Measurements from ENCODE around the gene COL6A1. TPM values are rescaled to one million over a fixed set of nuclear protein-coding genes. Genes with fewer than 3 reads are reported as not detected.

The COL6A1 gene
- total and polyA plus RNA-seq, 4 experiments from 2014 or later, result 0.87 to 6.0 (median 5.2) TPM; not detected in 1

DNA sequence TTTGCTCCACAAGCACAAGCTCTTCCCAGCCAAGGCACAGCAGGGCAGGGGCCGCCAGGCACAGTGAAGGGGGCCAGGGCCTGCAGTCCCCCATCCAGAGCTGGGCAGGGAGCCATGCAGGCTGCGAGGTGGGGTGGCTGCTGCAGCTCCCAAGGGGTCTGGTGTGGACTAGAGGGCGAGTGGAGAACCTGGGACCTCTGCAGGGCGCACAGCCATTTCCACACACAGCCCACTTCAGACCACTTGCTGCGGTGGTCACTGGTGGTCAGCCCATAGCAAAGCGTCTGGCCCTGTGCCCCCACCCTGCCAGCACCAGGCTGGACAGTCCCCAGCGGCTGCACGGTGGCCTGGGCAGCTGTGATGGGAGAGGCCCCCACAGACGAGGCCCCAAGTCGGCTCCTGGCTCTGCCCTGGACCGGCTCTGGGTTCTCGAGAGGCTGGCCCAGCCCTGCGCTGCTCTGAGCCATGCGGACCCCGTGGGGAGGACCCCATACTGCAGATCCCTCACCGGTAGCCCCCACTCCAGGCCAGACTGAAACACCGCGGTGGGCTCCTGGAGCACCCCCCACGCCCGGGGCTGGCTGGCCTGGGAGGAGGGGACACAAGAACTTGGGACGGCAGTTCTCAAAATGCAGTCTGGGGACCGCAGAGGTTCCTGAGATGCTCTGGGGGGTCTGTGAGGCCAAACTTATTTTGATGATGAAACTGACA lies 69.3 kb downstream of the COL6A1 start:
- no peak for DNase-seq
- H3K4me1 Mint-ChIP-seq, result no peaks in the 10 kb centered on the region
- no peak overlapping the region for H3K27ac Mint-ChIP-seq

DNA sequence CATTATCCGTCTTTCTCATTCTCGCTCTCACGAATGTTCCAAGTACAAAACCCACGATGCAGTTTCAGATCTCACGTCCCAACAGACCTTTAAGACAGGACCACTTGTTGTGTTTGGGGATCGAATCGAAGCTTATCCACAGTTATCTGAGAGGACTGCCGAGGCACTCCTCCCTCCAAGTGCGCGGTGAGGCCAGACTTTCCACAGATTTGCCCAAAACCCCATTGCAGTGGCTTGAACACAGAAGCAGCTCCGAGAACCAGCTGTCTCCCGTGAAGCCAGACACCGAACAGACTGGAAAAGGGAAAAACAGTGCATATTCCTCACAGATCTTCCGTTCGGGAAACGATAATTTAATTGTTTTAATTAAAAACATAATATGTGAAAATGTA lies 69.8 kb downstream of the COL6A1 start:
- Mint-ChIP-seq H3K4me1 (no peaks in the 10 kb centered on the region), H3K9me3 (peaks cover 0 to 4% (median 0%) of the 10 kb centered on the region in 8 donors), H3K27ac (no peak overlapping the region), H3K27me3 (peaks cover 6 to 8% of the 10 kb centered on the region in 2 donors), H3K4me3 (no peak overlapping the region), H3K36me3 (no peaks in the 10 kb centered on the region)
- ChIA-PET POLR2A (ENCODE audit: partially characterized antibody) (no interaction called here), CTCF (ENCODE audit: partially characterized antibody) (no interaction called here)
- DNase-seq, result no peak
- no peaks in the 10 kb centered on the region for H3K9me3 ChIP-seq (ENCODE audit: control insufficient read depth in 1 of 2, low read length in 2 of 2)
- no peaks in the 10 kb centered on the region for H3K36me3 ChIP-seq (ENCODE audit: insufficient read depth, low read length)
- intact Hi-C loops (cut with micrococcal nuclease), result no loop called here
- H3K27me3 ChIP-seq (ENCODE audit: insufficient read depth, low read length), result no peaks in the 10 kb centered on the region
- no peak overlapping the region for H3K4me3 ChIP-seq (ENCODE audit: low read length in 2 of 2)
- no peak overlapping the region for H3K27ac ChIP-seq (ENCODE audit: low read depth, low read length)
- H3K4me1 ChIP-seq (ENCODE audit: insufficient read depth, low read length), result no peaks in the 10 kb centered on the region

More for the DNA sequence above, 69.3 kb downstream of the COL6A1 start:
- Mint-ChIP-seq H3K36me3 (no peaks in the 10 kb centered on the region), H3K27me3 (peaks cover 2 to 8% of the 10 kb centered on the region in 2 donors), H3K4me3 (no peak overlapping the region), H3K9me3 (peaks cover 0 to 6% (median 0%) of the 10 kb centered on the region in 8 donors)
- no peaks in the 10 kb centered on the region for H3K9me3 ChIP-seq (ENCODE audit: control insufficient read depth in 1 of 2, low read length in 2 of 2)
- intact Hi-C loops (cut with micrococcal nuclease), result no loop called here
- no peak overlapping the region for H3K27ac ChIP-seq (ENCODE audit: low read depth, low read length)
- CTCF ChIA-PET (ENCODE audit: partially characterized antibody), result no interaction called here
- H3K4me1 ChIP-seq (ENCODE audit: insufficient read depth, low read length), result no peaks in the 10 kb centered on the region
- no peaks in the 10 kb centered on the region for H3K27me3 ChIP-seq (ENCODE audit: insufficient read depth, low read length)
- no peak overlapping the region for H3K4me3 ChIP-seq (ENCODE audit: low read length in 2 of 2)
- POLR2A ChIA-PET (ENCODE audit: partially characterized antibody), result no interaction called here
- H3K36me3 ChIP-seq (ENCODE audit: insufficient read depth, low read length), result no peaks in the 10 kb centered on the region

GRCh38 chr21:46051821-46052675 lies 70.5 kb downstream of the COL6A1 start:
- Histone ChIP-seq H3K4me3 (ENCODE audit: low read length in 2 of 2) (no peak overlapping the region), H3K4me1 (ENCODE audit: insufficient read depth, low read length) (no peaks in the 10 kb centered on the region), H3K27ac (ENCODE audit: low read depth, low read length) (no peak overlapping the region), H3K36me3 (ENCODE audit: insufficient read depth, low read length) (no peaks in the 10 kb centered on the region), H3K9me3 (ENCODE audit: control insufficient read depth in 1 of 2, low read length in 2 of 2) (no peaks in the 10 kb centered on the region), H3K27me3 (ENCODE audit: insufficient read depth, low read length) (no peaks in the 10 kb centered on the region)
- Mint-ChIP-seq H3K27ac (no peak overlapping the region), H3K27me3 (peaks cover 7 to 8% of the 10 kb centered on the region in 2 donors), H3K4me1 (peaks cover 0 to under 1% (median 0%) of the 10 kb centered on the region in 4 donors), H3K36me3 (no peaks in the 10 kb centered on the region), H3K4me3 (no peak overlapping the region), H3K9me3 (peaks cover 0 to 2% (median 0%) of the 10 kb centered on the region in 8 donors)
- intact Hi-C loops (cut with micrococcal nuclease), result no loop called here
- POLR2A ChIA-PET (ENCODE audit: partially characterized antibody), result no interaction called here
- CTCF ChIA-PET (ENCODE audit: partially characterized antibody), result no interaction called here
- no peak for DNase-seq

DNA sequence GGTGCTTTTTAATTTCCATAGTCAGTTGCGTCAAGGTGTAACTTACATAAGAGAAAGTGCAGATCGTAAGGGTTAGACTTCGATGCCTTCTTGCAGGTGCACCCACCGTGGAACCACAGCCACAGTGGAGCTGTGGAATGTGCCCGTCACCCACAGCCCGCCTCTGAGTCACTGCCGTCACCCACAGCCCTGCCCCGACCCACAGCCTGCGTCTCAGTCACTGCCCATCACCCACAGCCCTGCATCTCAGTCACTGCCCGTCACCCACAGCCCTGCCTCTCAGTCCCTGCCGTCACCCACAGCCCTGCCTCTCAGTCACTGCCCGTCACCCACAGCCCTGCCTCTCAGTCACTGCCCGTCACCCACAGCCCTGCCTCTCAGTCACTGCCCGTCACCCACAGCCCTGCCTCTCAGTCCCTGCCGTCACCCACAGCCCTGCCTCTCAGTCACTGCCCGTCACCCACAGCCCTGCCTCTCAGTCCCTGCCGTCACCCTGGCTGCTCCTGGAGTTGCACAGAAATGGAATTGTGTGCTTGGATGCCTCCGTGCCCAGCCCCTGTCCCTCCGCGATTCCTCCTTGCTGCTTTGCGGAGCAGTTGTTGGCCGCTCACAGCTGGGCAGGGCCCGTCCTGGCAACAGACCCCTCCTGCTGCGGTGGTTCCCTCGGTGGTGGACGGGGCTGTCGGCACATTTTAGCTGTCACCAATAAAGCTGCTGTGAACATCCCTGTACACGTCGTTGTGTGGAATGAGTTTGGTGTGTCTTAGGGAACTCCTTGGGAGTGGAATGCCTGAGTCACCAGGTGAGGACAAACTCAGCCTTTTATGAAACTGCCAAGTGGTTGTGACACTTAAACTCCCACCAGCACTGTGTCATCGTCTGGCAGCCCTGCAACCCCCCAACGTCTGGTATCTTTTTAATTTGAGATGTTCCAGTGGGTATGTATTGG lies 71.4 kb downstream of the COL6A1 start:
- Mint-ChIP-seq H3K4me3 (no peak overlapping the region), H3K36me3 (no peaks in the 10 kb centered on the region), H3K4me1 (peaks cover 3 to 9% (median 5%) of the 10 kb centered on the region in 4 donors), H3K27ac (no peak overlapping the region), H3K9me3 (peaks cover 0 to 2% (median 0%) of the 10 kb centered on the region in 8 donors), H3K27me3 (peaks cover 12 to 13% of the 10 kb centered on the region in 2 donors)
- Histone ChIP-seq H3K4me1 (ENCODE audit: insufficient read depth, low read length) (no peaks in the 10 kb centered on the region), H3K27me3 (ENCODE audit: insufficient read depth, low read length) (no peaks in the 10 kb centered on the region), H3K36me3 (ENCODE audit: insufficient read depth, low read length) (no peaks in the 10 kb centered on the region), H3K4me3 (ENCODE audit: low read length in 2 of 2) (no peak overlapping the region), H3K27ac (ENCODE audit: low read depth, low read length) (no peak overlapping the region), H3K9me3 (ENCODE audit: control insufficient read depth in 1 of 2, low read length in 2 of 2) (no peaks in the 10 kb centered on the region)
- ChIA-PET POLR2A (ENCODE audit: partially characterized antibody) (no interaction called here), CTCF (ENCODE audit: partially characterized antibody) (no interaction called here)
- intact Hi-C loops (cut with micrococcal nuclease), result no loop called here
- DNase-seq, result no peak

DNA sequence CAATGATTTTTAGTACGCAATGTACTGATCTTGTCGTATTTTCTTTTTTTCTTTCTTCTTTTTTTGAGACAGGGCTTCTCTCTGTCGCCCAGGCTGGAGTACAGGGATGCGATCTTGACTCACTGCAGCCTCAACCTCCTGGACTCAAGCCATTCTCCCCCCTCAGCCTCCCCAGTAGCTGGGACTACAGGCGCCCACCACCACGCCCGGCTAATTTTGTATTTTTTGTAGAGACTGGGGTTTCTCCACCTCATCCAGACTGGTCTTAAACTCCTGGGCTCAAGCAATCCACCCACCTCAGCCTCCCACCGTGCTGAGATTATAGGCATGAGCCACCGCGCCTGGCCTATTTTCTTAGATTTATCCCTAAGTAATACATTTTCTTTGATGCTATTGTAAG lies 72.5 kb downstream of the COL6A1 start:
- POLR2A ChIA-PET (ENCODE audit: partially characterized antibody), result no interaction called here
- CTCF ChIA-PET (ENCODE audit: partially characterized antibody), result no interaction called here
- H3K27ac Mint-ChIP-seq, result no peak overlapping the region
- intact Hi-C loops (cut with micrococcal nuclease), result no loop called here
- Histone ChIP-seq H3K27me3 (ENCODE audit: insufficient read depth, low read length) (no peaks in the 10 kb centered on the region), H3K9me3 (ENCODE audit: control insufficient read depth in 1 of 2, low read length in 2 of 2) (no peaks in the 10 kb centered on the region), H3K4me1 (ENCODE audit: insufficient read depth, low read length) (no peaks in the 10 kb centered on the region), H3K36me3 (ENCODE audit: insufficient read depth, low read length) (no peaks in the 10 kb centered on the region), H3K4me3 (ENCODE audit: low read length in 2 of 2) (no peak overlapping the region), H3K27ac (ENCODE audit: low read depth, low read length) (no peak overlapping the region)
- no peaks in the 10 kb centered on the region for H3K36me3 Mint-ChIP-seq
- no peak for DNase-seq
- peaks cover 0 to 4% (median 0%) of the 10 kb centered on the region in 8 donors for H3K9me3 Mint-ChIP-seq
- peaks cover 17 to 22% of the 10 kb centered on the region in 2 donors for H3K27me3 Mint-ChIP-seq
- no peak overlapping the region for H3K4me3 Mint-ChIP-seq
- peaks cover 7 to 18% (median 8%) of the 10 kb centered on the region in 4 donors for H3K4me1 Mint-ChIP-seq

DNA sequence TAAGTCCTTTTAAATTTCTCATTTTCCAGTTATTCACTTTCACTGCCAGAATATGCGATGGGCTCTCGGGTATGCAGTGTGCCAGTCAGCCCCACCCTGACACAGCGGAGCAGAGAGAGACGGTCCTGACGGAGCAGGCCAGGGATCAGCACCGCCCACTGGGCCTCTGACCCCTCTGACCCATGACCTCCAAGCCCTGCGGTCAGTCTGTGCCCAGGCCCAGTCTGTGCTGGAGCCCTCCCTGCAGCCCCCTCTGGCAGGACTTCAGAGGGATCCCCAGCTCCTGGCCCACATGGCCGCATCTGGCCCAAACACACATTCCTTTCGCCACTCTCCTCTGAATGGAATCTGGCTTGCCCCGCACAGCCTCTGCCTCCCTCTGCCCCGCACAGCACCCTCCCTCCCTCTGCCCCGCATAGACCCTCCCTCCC lies 72.9 kb downstream of the COL6A1 start:
- POLR2A ChIA-PET (ENCODE audit: partially characterized antibody), result no interaction called here
- Histone ChIP-seq H3K4me1 (ENCODE audit: insufficient read depth, low read length) (no peaks in the 10 kb centered on the region), H3K27me3 (ENCODE audit: insufficient read depth, low read length) (no peaks in the 10 kb centered on the region), H3K4me3 (ENCODE audit: low read length in 2 of 2) (no peak overlapping the region), H3K36me3 (ENCODE audit: insufficient read depth, low read length) (no peaks in the 10 kb centered on the region), H3K9me3 (ENCODE audit: control insufficient read depth in 1 of 2, low read length in 2 of 2) (no peaks in the 10 kb centered on the region), H3K27ac (ENCODE audit: low read depth, low read length) (no peak overlapping the region)
- intact Hi-C loops (cut with micrococcal nuclease), result no loop called here
- peaks cover 7 to 18% (median 8%) of the 10 kb centered on the region in 4 donors for H3K4me1 Mint-ChIP-seq
- no peak for DNase-seq
- H3K9me3 Mint-ChIP-seq, result peaks cover 0 to 5% (median 0%) of the 10 kb centered on the region in 8 donors
- H3K36me3 Mint-ChIP-seq, result no peaks in the 10 kb centered on the region
- no peak overlapping the region for H3K27ac Mint-ChIP-seq
- CTCF ChIA-PET (ENCODE audit: partially characterized antibody), result no interaction called here
- H3K27me3 Mint-ChIP-seq, result peaks cover 19 to 26% of the 10 kb centered on the region in 2 donors
- peak overlapping the region in 1 of 8 donors; percentile 28 for H3K4me3 Mint-ChIP-seq
